CD14-positive monocyte (primary cell): ENCODE results near the gene NEK4. TPM values are rescaled to one million over a fixed set of nuclear protein-coding genes. Genes with fewer than 3 reads are reported as not detected.

Source experiments
- DNase-seq, 3 donors: peaks; one replicate each; pipeline ENCODE4 v3.0.0-alpha.2; 2011 to 2022
- H2AFZ ChIP-seq: 2 replicates; pipeline ENCODE4 v1.6.0; 2012; ENCODE audit warnings: mild to moderate bottlenecking, low read depth, low read length, inconsistent platforms; ENCODE audit not compliant: insufficient read depth, poor library complexity, severe bottlenecking
- H3K27ac ChIP-seq, 2 donors: 1 replicate in 1 of 2; 2 replicates in 1 of 2; pipeline ENCODE4 v1.5.1; 2012 to 2013; ENCODE audit warnings: low read length in 2 of 2, control low read depth in 1 of 2, inconsistent platforms in 1 of 2, low read depth in 1 of 2, mild to moderate bottlenecking in 1 of 2
- H3K27me3 ChIP-seq, 2 donors: one replicate each; pipeline versions ENCODE4 v1.6.0 to v1.6.1; 2011 to 2013; ENCODE audit warnings: low read length in 2 of 2; ENCODE audit not compliant: control insufficient read depth in 2 of 2, insufficient read depth in 2 of 2
- H3K36me3 ChIP-seq, 2 donors: replicated peaks in 1 of 2; 1 replicate in 1 of 2; 2 replicates in 1 of 2; pipeline versions ENCODE4 v1.5.1 to v1.6.1; 2012 to 2013; ENCODE audit warnings: low read length in 2 of 2, control low read depth in 1 of 2, inconsistent platforms in 1 of 2, mild to moderate bottlenecking in 1 of 2; ENCODE audit not compliant: insufficient read depth in 2 of 2, control insufficient read depth in 1 of 2
- H3K4me1 ChIP-seq, 2 donors: 1 replicate in 1 of 2; 2 replicates in 1 of 2; pipeline versions ENCODE4 v1.5.1 to v1.6.1; 2012 to 2013; ENCODE audit warnings: low read length in 2 of 2, control low read depth in 1 of 2, inconsistent platforms in 1 of 2, mild to moderate bottlenecking in 1 of 2, moderate library complexity in 1 of 2; ENCODE audit not compliant: insufficient read depth in 2 of 2, control insufficient read depth in 1 of 2
- H3K4me2 ChIP-seq: replicated peaks from 2 replicates; pipeline ENCODE3; 2012; ENCODE audit warnings: low read length, moderate library complexity, mild to moderate bottlenecking; ENCODE audit not compliant: poor library complexity, severe bottlenecking; ENCODE audit errors: extremely low read depth
- H3K4me3 ChIP-seq, 3 experiments: fragments of 200-600 bp in 1 of 3; sonication (generic) in 1 of 3; replicated peaks in 1 of 3; 1 replicate in 2 of 3; 2 replicates in 1 of 3; pipeline ENCODE4 v1.5.1; 2011 to 2013; ENCODE audit warnings: low read length in 3 of 3, mild to moderate bottlenecking in 3 of 3, control low read depth in 2 of 3, low read depth in 2 of 3, inconsistent platforms in 1 of 3, moderate library complexity in 1 of 3
- H3K79me2 ChIP-seq: 2 replicates; pipeline ENCODE4 v1.6.0; 2012; ENCODE audit warnings: mild to moderate bottlenecking, control low read depth, inconsistent platforms, low read length, moderate library complexity; ENCODE audit not compliant: insufficient read depth
- H3K9ac ChIP-seq: 2 replicates; pipeline ENCODE4 v1.6.0; 2017; ENCODE audit warnings: low read length, mild to moderate bottlenecking; ENCODE audit not compliant: insufficient read depth, poor library complexity, severe bottlenecking
- H3K9me3 ChIP-seq, 2 donors: replicated peaks in 1 of 2; 1 replicate in 1 of 2; 2 replicates in 1 of 2; pipeline versions ENCODE4 v1.5.1 to v1.6.1; 2012 to 2013; ENCODE audit warnings: low read length in 2 of 2, control low read depth in 1 of 2; ENCODE audit not compliant: control insufficient read depth in 1 of 2, insufficient read depth in 1 of 2
- H4K20me1 ChIP-seq: 2 replicates; pipeline ENCODE4 v1.6.0; 2012; ENCODE audit warnings: mild to moderate bottlenecking, low read length, control low read depth, moderate library complexity; ENCODE audit not compliant: insufficient read depth
- H3K27ac Mint-ChIP-seq, 7 donors: one replicate each; pipeline ENCODE4 v1.8.0; 2020; ENCODE audit warnings: mild to moderate bottlenecking in 7 of 7, mixed read lengths in 7 of 7, moderate library complexity in 6 of 7, inconsistent platforms in 2 of 7
- H3K27me3 Mint-ChIP-seq, 3 donors: one replicate each; pipeline ENCODE4 v1.8.0; 2021 to 2022; ENCODE audit warnings: low read depth in 3 of 3, mild to moderate bottlenecking in 3 of 3, mixed read lengths in 3 of 3, moderate library complexity in 3 of 3, inconsistent platforms in 1 of 3
- H3K36me3 Mint-ChIP-seq, 2 donors: one replicate each; pipeline ENCODE4 v1.8.0; 2020; ENCODE audit warnings: mixed read lengths in 2 of 2, inconsistent platforms in 1 of 2, mild to moderate bottlenecking in 1 of 2
- H3K4me1 Mint-ChIP-seq: one replicate; pipeline ENCODE4 v1.8.0; 2020; ENCODE audit warnings: mild to moderate bottlenecking, mixed read lengths
- H3K4me3 Mint-ChIP-seq, 2 donors: one replicate each; pipeline ENCODE4 v1.8.0; 2020; ENCODE audit warnings: mild to moderate bottlenecking in 2 of 2, mixed read lengths in 2 of 2, moderate library complexity in 1 of 2
- H3K9me3 Mint-ChIP-seq, 7 donors: one replicate each; pipeline ENCODE4 v1.8.0; 2020 to 2022; ENCODE audit warnings: mixed read lengths in 7 of 7, mild to moderate bottlenecking in 6 of 7, moderate library complexity in 6 of 7, inconsistent platforms in 2 of 7
- whole genome bisulfite sequencing: methylation state at CpG from one replicate; pipeline ENCODE4 v1.1.5; 2013; ENCODE audit warnings: missing lambda C conversion rate; ENCODE audit not compliant: insufficient coverage; 5-methylcytosine and 5-hydroxymethylcytosine counted together
- intact Hi-C, 2 donors: fragments of 100-400 bp; cut with micrococcal nuclease; formaldehyde crosslinking; loops; one replicate each; pipeline versions ENCODE4 v1.15.0 to v1.15.1; 2023
- polyA plus RNA-seq, 3 donors: library from polyadenylated mRNA; depleted of rRNA in 1 of 3; unstranded in 2 of 3; stranded (reverse) in 1 of 3; fragments of 300-500 nt in 2 of 3; fragments of >200 nt in 1 of 3; fragmentation: Illumina TruSeq in 2 of 3; gene quantifications; 1 replicate in 2 of 3; 2 replicates in 1 of 3; pipeline ENCODE4 v1.2.3, GENCODE V29; 2012 to 2021
- TF ChIP-seq, protein P1 (sequence below): fragments of 200-600 bp; IDR thresholded peaks from one replicate; pipeline ENCODE4 v1.8.0; 2022; ENCODE audit warnings: antibody characterized with exemption, mild to moderate bottlenecking

The NEK4 gene
- polyA plus RNA-seq, 3 donors, result 13.7 to 17.5 (median 17.4) TPM

DNA sequence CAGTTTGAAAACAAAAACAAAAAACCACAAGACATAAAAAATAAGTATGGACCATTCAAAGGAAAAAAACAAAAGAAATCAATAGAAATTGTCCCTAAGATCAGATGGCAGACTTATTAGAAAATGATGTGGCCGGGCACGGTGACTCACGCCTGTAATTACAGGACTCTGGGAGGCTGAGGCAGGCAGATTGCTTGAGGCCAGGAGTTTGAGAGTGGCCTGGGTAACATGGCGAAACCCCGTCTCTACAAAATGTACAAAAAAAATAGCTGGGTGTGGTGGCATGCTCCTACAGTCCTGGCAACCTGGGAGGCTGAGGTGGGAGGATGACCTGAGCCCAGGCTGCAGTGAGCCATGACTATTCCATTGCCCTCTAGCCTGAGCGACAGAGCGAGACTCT lies 48.2 kb downstream of the NEK4 start:
- TF ChIP-seq, protein P1, sequence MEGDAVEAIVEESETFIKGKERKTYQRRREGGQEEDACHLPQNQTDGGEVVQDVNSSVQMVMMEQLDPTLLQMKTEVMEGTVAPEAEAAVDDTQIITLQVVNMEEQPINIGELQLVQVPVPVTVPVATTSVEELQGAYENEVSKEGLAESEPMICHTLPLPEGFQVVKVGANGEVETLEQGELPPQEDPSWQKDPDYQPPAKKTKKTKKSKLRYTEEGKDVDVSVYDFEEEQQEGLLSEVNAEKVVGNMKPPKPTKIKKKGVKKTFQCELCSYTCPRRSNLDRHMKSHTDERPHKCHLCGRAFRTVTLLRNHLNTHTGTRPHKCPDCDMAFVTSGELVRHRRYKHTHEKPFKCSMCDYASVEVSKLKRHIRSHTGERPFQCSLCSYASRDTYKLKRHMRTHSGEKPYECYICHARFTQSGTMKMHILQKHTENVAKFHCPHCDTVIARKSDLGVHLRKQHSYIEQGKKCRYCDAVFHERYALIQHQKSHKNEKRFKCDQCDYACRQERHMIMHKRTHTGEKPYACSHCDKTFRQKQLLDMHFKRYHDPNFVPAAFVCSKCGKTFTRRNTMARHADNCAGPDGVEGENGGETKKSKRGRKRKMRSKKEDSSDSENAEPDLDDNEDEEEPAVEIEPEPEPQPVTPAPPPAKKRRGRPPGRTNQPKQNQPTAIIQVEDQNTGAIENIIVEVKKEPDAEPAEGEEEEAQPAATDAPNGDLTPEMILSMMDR, result no peak
- H3K36me3 Mint-ChIP-seq, result peaks cover 15 to 37% of the 10 kb centered on the region in 2 donors
- no peak for DNase-seq
- Histone ChIP-seq H3K4me1 (peaks cover 35 to 40% of the 10 kb centered on the region in 2 donors), H3K36me3 (peaks cover 0 to 14% of the 10 kb centered on the region in 2 donors), H3K9me3 (no peaks in the 10 kb centered on the region), H3K27me3 (no peaks in the 10 kb centered on the region), H3K9ac (no peak overlapping the region), H3K4me3 (no peak overlapping the region), H3K4me2 (no peak overlapping the region), H4K20me1 (no peaks in the 10 kb centered on the region), H2AFZ (no peak overlapping the region), H3K27ac (peak overlapping the region; percentile 74), H3K79me2 (peaks cover 17% of the 10 kb centered on the region)
- no peaks in the 10 kb centered on the region for H3K27me3 Mint-ChIP-seq
- no peak overlapping the region for H3K4me3 Mint-ChIP-seq
- intact Hi-C loops, result no loop called here
- peak overlapping the region; percentile 78 to 91 (median 88) for H3K27ac Mint-ChIP-seq
- peaks cover 45% of the 10 kb centered on the region for H3K4me1 Mint-ChIP-seq
- no CpG with 5 or more reads among the region's 7 CpGs for WGBS
- peaks cover 0 to 2% (median 0%) of the 10 kb centered on the region in 7 donors for H3K9me3 Mint-ChIP-seq

DNA sequence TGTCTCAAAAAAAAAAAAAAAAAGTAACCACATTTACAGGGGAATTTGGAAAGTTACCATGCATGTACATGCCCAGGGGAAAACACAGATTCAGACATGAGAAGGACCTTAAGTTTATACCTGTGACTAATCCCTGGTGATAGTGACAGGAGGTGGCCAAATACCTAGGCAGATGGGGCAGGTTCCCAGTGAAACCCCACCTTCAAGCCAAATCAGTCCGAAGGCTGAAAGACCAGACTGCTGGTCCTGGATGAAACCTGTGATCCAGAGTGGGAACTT lies 49.1 kb downstream of the NEK4 start:
- Mint-ChIP-seq H3K27me3 (no peaks in the 10 kb centered on the region), H3K4me3 (peak overlapping the region in 1 of 2 donors; percentile 79), H3K27ac (peak overlapping the region; percentile 78 to 91 (median 88)), H3K36me3 (peaks cover 13 to 38% of the 10 kb centered on the region in 2 donors), H3K4me1 (peaks cover 45% of the 10 kb centered on the region), H3K9me3 (peaks cover 0 to 2% (median 0%) of the 10 kb centered on the region in 7 donors)
- H4K20me1 ChIP-seq, result no peaks in the 10 kb centered on the region
- TF ChIP-seq, protein P1, result no peak
- no peak overlapping the region for H3K9ac ChIP-seq
- H3K27me3 ChIP-seq, result no peaks in the 10 kb centered on the region
- no peak overlapping the region for H2AFZ ChIP-seq
- peak in 1 of 3 donors; percentile 66 for DNase-seq
- H3K27ac ChIP-seq, result peak overlapping the region; percentile 74
- peak overlapping the region in 1 of 3 experiments; percentile 65 for H3K4me3 ChIP-seq
- H3K4me1 ChIP-seq, result peaks cover 35 to 40% of the 10 kb centered on the region in 2 donors
- intact Hi-C loops, result no loop called here
- 38% methylated on average over 1 of the region's 1 CpG for WGBS
- H3K79me2 ChIP-seq, result peaks cover 17% of the 10 kb centered on the region
- H3K4me2 ChIP-seq, result peak overlapping the region; percentile 70
- H3K36me3 ChIP-seq, result peaks cover 0 to 10% of the 10 kb centered on the region in 2 donors
- no peaks in the 10 kb centered on the region for H3K9me3 ChIP-seq
